Measurements from ENCODE around the gene DIRAS1.

DIRAS1 gene, protein sequence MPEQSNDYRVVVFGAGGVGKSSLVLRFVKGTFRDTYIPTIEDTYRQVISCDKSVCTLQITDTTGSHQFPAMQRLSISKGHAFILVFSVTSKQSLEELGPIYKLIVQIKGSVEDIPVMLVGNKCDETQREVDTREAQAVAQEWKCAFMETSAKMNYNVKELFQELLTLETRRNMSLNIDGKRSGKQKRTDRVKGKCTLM

DNA sequence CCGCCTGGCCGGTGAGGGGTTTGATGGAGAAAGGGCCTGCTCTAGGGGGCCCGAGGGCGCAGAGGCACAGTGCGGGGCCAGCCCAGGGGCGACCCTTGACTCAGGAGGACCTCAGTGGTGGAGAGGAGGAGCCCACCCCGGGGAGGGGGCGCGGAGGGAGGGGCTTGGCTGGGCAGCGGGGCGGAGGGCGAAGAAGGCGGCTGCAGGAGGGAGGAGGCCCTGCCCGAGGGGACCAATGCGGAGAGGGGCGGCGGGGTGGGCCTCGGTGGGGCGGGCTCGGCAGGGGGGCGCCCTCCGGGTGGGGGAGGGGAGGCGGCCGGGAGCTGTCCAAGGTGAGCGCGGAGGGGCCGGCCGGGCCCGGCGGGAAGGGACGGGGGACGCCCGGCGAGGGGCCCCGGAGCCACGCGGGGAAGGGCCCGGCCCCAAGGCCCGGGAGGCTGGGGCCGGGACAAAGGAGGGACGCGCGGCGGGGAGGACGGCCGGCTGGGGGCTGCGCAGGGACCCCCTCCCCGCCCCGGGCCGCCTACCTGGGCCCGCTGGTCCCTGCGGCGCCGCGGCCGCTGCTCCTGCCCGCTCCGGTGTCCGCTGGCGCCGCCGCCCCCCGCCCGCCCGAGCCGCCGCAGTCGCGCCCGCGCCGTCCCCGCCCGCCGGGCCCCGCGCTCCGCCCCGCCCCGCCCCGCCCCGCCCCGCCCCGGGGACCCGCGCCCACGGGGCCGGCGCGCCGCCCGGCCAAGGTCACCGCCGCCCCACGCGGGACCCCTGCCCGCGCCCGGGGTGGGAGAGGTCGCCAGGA, at the start of gene DIRAS1:
DIRAS1 (minus strand) TSS at position 596 of the 793 bp plus-strand sequence. CDS start 3,566 bp downstream, outside the sequence.
- no peak for DNase-seq

DNA sequence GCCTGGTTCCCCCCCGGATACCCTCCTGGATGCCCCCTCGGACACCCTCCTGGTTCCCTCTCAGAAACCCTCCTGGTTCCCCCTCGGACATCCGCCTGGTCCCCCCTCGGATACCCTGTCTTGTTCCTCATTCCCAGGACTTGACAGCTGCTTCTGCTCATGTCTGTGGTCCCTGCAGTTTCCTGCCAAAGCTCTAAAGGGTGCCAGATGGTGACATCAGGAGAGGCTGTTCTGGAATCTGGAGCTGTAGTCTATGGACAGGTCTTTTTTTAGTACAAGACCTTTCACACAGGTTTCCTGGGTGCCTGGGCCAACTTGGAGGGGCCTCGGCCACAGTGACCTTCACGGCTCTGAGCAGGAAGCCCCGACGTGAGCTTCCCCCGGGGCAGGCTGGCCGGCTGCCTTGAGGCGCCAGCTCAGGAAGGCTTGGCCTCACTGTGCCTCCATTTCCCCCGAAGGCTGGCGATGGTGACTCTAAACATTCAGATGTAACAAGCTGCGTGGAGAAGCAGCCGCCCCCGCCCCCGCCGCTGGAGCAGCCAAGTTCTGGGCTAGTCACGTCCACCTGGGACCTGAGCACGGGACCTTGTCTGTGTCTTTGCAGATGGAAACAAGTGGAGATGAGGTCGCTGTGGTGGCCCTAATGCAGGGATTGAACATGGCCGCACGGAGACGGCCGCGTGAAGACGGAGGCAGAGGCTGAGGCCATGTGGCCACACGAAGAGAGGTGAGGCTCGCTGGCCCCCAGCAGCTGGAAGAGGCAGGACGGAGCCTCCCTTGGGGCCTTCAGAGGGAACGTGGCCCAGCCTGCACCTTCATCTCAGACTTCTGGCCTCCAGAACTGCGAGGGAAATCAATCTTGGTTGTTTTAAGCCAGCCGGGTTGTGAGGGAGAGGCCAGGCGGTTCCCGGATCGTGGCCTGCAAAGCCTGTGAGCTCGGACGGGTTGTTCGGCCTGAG, 49.2 kb upstream of the DIRAS1 start:
- no peak for DNase-seq

DNA sequence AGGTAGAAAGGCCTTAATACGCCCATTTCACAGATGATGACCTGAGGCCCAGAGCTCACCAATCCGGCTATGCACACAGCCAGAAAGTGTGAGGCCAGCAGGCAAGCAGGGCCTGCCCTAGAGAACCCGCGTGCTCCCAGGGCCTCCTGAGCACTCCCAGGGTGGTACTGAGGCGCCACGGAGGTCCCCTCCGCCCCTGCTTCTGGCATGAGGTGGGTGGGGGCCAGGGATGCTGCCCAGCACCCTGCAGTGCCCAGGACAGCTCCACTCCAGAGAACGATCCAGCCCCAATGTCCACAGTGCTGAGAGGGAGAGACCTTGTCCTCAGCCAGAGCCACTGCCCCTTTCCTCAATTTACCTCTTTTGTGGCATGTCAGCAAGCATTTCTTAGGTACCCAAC, 48.0 kb upstream of the DIRAS1 start:
- DNase-seq, result no peak

DNA sequence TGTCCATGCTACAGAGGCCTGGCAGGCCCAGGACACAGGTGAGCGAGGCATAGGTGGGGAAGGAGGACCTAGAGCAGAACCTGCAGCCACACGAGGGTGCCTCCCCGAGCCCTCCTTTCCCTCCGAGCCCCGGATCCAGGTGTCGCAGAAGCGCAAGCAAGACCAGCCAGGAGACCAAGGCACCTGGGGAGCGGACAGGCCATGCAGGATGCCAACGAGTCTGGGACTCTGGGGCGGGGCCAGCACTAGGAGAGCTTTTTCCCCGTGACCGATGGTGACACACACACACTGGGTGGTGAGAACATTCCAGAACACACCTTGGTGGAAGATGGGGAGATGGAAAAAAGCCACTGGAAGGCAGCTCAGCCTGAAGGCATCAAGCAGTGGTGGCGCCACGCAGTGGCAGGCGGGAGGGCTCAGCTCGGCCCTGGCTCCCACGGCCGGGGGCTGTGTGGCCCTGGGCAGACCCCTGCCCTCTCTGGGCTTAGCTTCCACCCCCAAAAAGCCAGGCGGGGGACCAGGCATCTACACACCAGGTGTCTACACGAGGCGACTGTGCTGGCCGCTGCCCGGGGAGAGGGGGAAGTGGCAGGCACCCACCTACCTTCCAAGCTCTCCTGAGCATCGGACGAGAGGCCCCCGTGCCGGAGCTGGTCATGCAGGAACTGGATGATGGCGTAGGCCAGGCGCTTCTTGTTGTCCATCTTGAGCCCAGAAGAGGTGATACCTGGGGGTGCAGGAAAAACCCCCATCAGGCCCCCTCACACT, 47.4 kb upstream of the DIRAS1 start:
- DNase-seq, result no peak

DNA sequence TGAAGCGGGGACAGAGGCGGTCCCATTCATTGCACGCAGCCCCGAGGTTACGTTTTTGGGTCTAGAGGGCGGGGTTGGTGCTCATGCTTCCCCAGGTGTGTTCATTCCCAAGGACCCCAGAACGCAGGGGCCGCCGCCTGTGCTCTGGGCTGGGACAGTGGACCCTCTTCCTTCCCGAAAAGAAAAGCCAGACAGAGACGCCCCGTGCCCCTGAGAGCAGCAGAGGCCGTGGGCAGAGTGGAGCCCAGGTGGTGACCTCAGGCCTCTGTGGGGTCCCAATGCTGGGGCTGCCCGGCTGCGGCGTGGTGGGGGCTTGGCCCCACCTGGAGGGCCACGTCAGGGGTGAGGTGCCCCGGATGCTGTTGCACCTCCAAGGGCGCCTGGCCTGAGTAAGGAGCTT, 46.5 kb upstream of the DIRAS1 start:
- no peak for DNase-seq

DNA sequence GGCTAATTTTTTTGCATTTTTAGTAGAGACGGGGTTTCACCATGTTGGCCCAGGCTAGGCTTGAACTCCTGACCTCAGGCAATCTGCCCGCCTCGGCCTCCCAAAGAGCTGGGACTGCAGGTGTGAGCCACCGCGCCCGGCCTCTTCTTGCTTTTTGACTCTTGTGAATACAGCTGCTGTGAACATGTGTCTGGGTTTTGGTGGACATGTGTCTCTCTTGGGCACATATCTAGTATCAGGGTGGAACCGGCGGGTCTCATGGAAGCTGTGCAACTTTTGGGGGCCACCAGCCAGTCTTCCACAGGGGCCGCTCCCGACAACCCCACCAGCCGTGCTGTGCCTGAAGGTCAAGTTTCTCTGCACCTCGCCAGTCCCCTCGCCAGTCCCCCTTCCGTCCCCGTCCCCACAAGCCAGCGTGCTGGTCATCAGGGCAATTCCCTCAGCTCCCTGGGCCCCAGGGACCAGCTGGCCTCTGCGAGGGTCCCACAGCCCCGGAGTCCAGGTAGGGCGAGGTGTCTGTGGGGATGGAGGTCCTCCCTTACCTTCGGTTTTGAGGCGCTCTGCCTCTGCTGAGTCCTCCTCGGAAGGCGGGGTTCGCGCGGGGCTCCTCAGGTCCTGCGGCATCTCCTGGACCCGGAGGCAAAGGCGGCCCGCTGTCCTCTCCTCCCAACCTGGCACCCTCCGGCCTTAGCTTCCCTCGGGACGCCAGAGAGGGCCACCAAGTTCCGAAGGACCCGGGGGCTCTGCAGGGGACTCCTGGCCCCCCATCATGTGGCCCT, 45.6 kb upstream of the DIRAS1 start:
- no peak for DNase-seq

DNA sequence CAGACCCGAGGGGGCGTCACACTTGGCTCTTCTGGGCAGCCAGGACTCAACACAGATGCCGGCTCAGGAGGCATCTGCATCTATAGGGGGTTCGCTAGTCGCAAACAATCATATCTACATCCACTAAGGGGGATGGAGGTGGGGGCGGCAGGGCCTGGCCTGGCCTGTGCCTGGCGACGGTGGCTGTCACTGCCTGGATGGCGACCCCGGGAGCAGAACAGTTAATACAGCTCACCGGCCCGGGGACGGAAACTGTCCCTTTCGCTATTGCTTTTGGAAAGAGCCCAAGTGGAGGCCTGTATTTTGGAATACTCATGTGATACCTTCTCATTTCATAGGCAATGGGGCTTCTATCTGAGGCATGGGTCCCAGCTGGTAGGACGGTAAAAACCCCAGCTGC, 44.2 kb upstream of the DIRAS1 start:
- no peak for DNase-seq

DNA sequence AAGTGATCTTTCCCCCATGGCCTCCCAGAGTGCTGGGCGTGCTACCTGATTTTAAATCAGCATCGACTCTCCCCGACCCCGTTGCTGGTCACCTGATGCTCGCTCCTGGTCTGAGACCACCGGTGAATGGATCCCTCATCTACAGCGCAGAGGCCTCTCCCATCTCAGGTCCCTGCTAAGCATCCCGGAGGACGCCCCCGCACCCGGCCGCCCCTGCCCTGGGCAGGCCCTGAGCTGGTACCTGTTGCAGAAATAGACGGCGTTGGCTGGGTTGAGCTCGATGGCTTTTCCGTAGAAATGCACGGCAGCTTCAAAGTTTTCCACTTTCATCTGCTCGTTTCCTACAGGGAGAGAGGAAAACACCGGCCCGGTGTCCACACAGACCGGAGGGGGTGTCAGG, 43.8 kb upstream of the DIRAS1 start:
- no peak for DNase-seq

DNA sequence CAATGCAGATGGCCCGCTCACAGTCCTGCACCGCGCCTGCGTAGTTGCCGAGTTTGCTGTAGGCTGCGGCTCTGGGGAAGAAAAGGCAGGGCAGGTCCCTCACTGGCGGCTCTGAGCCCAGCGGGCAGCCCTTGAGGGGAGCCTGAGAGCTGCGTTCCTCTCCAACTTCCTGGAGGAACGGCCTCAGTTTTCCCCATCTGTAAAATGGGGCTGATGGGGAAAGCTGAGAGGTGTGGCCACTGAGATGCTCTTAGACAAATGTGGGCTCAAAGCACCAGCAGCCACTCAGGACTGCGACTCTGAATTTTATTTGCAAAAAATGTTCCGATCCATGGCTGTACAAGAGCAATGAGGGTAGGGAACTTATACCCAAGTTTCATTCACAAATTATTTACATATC, 42.5 kb upstream of the DIRAS1 start:
- no peak for DNase-seq

DNA sequence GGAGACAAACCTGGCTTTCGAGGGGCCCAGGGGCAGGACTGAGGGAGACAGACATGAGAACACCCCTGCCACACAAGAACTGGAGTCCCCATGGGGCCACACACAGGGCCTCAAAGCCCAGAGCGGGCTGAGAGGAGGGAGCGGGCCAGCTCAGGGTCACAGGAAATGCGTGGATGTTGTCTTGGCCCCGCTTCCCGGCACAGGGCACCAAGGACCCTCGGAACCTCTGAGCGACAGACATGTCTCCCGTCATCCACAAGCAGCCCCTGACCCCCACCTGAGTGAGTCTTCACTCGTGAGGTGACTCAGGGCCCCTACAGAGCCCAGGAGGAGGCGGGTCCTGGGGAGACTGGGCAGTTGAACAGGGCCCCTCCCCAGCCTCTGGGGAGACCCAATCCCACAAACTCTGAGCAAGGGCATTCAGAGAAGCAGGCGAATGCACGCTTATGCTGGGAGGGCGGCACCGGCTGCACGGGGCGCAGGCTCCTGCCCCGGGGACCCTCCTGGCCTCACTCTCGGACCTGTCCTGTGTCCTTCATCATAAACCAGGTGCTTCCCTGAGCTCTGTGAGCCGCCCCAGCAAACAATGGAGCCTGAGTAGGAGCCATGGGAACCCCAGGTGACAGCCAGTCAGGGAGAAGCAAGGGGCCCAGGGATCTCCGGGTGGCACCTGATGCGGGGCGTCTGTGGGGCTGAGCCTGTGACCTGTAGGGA, 41.8 kb upstream of the DIRAS1 start:
- DNase-seq, result no peak

DNA sequence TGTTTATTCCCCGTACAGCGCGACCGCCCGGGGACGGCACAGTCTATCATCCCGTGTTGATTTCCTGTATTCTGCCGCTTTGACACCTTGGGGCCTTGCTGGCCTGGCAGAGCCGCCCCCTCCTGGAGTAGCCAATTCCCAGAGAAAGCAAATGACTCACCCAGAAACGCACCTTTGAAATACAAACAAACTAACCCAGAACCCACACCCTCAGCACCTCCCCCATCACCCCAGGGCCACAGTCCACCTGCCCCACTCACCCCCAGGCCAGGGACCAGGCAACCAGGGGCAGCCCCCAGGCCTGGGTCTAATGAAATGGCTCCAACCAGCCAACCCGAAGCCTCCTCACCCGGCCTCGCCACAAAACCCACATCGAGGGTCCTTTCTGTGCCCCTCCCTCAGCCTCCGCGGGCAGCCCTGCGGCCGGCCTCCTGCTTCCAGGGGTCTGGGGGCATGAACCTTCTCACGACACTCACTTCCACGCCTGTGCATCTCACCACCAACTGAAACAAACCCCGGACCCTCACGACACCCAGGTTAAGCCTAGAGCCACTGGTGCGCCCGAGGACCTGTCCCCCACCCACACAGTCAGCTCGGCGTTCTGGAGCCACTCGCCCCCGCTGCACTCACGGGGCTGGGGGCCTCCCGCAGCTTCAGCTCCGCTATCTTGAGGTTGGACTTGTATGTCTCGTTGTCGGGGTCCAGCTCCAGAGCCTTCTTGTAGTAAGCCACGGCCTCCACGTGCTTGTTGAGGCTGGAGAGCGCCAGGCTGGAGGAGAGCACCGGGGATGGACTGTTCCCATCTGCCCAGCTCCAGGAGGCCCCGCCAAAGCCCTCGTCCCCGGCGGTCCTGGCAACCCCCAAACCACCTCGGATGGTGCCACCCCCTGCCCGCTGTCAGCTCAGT, 41.0 kb upstream of the DIRAS1 start:
- DNase-seq, result no peak

DNA sequence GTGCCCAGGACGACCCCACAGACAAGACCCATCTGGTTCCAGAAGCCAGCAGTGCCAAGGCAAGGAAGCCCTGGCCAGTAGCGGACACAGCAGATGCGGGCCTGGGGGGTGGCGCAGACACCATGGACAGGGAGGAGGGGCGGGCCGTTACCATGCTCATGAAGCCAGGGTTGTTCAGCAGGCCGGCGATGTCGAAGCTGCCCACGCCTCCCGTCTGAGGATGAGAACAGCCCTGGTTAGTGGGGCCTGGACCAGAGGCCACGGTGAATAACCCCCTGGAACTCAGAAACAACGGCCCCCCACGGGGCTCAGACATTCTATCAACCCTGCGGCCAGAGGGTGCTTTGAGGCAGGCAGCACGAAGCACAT, 40.1 kb upstream of the DIRAS1 start:
- no peak for DNase-seq

DNA sequence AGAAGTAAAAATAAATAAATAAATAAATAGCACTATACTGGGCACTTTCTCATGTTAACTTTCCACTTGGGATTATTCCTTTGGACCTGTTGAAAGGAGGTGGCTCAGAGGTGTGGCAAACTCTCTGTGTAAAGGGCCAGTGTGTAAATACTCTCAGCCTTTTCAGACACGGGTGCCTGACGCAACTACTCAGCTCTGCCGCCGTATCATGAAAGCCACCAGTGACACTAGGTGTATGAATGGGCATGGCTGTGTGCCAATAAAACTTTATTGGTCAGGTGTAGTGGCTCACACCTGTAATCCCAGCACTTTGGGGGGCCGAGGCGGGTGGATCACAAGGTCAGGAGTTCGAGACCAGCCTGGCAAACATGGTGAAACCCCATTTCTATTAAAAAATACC, 38.8 kb upstream of the DIRAS1 start:
- no peak for DNase-seq

DNA sequence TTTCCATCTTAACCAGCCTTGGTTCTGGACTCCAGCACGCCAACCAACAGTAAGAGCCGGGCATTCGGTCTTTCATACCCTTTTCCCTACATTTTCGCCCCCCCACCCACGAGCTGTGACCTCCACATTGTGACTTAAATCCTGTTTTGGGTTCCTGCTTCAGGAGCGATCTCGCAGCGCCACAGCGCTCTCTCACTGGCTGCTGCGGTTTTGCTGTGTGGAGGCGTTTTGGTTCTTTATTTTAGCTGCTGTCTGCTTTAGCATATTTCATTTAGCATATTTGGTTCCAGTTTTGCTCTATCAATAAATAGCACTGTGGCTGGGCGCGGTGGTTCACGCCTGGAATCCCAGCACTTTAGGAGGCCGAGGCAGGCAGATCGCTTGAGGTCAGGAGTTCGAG, 38.2 kb upstream of the DIRAS1 start:
- DNase-seq, result no peak

DNA sequence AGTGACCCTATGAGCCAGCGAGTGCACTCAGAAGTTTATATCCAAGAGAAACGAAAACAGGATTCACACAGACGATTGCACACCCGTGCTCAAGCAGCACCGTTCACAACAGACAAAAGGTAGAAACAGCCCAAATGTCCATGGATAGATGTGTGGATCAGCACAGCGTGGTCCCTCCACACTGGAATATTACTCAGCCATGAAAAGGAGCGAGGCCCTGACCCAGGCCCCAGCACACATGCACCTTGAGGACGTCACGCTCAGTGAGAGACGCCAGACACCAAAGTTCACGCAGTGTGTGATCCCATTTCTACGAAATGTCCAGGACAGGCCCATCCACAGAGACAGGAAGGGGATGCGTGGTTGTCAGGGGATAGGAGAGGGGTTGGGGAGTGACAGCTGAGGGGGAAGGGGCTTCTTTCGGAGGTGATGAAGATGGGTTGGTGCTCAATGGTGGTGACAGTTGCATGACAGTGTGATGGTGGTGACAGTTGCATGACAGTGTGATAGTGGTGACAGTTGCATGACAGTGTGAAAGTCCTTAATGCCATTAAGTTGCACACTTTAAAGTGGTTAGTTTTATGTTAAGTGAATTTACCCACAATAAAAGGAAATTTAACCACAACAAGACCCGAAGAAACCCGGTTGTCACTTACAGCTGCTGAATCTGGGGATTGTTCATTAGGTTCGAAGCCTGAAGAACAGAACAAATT, 37.6 kb upstream of the DIRAS1 start:
- DNase-seq, result no peak

DNA sequence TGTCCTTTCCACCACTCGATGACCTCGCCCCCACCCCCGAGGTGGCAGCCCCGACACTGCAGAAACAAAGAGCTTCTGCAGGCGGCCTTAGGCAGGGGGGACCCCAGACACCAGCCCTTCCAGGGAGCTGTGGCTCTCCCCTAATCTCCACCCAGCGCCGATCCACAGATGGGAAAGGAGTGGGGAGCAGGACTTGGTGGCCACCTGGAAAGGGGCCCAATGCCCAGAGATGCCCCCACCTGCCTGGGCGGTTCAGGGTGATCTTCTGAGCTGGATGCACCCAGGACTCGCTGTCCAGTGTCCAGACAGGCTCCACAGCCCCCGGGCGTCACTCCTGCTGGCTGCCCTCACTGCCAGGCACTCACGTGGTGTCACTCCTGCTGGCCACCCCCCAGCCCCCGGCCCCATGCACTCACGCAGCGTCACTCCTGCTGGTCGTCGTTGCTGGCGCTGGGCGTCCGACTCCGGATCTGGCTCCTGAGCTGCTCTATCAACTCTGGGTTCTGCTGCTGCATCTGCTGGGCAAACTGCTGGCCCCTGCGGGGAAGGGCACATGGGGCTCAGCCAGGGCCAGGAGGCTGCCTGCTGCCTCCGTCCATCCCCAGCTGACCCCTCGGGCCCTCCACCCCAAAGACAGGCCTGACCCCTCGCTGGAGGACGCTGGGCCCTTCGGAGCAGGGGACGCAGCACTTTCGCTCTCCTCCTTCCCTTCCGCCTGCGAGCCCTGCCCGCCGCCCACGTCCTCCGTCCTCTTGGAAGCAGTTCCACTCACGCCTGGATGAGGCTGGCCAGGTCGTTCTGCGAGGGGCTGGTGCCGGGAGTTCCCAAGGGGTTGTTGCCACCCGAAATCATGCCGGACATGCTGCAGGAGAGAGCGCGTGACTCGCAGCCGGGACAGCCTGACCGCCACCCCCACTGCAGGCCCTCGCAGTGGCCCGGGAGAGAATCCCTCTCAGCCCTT, 36.0 kb upstream of the DIRAS1 start:
- no peak for DNase-seq

DNA sequence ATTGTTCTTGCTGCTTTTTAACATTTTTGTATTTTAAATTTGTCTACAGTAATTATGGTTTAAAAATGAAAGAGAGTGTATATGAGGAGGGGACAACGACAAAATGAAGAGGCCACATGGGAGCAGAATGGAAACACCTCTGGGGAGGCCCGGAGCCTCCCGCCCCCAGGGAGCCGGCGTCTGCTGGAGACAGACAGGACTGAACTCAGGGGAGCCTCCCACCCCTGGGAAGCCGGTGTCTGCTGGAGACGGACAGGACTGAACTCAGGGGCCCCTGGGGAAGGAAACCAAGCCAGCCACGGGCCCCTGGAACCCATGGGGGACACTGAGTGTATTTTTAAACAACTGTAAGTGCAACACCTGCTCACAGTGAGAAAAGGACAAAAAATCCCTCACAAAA, 35.3 kb upstream of the DIRAS1 start:
- no peak for DNase-seq

DNA sequence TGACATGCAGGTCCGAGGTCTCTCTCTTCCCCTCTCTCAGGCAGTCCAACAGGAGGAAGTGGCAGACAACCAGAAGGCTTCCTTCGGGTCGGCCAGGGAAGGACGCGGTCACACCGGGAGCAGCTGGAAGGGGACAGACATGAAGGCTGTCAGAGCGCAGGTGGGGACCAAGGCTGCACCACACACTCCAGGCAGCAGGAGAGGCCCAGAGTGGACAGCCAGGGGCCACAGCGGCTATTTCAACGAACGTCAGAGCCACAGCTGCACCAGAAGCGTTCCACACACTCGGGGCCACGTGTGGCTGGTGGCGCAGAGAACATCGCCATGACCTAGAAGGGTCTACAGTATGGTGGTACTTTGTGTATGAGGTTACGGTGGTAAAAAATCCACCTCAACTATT, 34.6 kb upstream of the DIRAS1 start:
- DNase-seq, result no peak

DNA sequence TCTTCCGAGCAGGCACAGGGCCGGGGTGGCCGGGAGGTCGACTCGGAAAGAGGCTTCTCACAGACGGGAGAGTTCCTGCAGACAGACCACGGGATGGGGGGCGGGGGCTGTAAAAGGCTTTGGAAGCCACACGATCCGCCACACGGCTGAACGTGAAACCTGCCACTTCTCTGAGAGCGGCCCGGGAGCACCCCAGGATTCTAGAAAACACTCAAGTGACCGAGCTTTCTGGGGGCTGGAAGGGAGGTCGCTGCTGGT, 34.2 kb upstream of the DIRAS1 start:
- no peak for DNase-seq

All from NK-92 treated with Interleukin-12 subunit alpha and Interleukin-12 subunit beta, amount 100 ng/mL, for 24 hours (cell line).